BLaER1 (cell line): ENCODE results near the gene SDC3.

Experiments
- H3K27ac ChIP-seq: shearing (Covaris generic); formaldehyde crosslinking; 2 replicates; pipeline ENCODE4 v1.8.1; 2022
- H3K27me3 ChIP-seq: shearing (Covaris generic); formaldehyde crosslinking; 2 replicates; pipeline ENCODE4 v1.8.1; 2022
- H3K36me3 ChIP-seq: shearing (Covaris generic); formaldehyde crosslinking; 2 replicates; pipeline ENCODE4 v1.8.1; 2022
- H3K4me1 ChIP-seq: shearing (Covaris generic); formaldehyde crosslinking; 2 replicates; pipeline ENCODE4 v1.8.1; 2022
- H3K4me2 ChIP-seq: shearing (Covaris generic); formaldehyde crosslinking; 2 replicates; pipeline ENCODE4 v1.8.1; 2022
- H3K4me3 ChIP-seq: shearing (Covaris generic); formaldehyde crosslinking; 2 replicates; pipeline ENCODE4 v1.8.1; 2022
- H3K9ac ChIP-seq: shearing (Covaris generic); formaldehyde crosslinking; 2 replicates; pipeline ENCODE4 v1.8.1; 2022
- H3K9me3 ChIP-seq: shearing (Covaris generic); formaldehyde crosslinking; 2 replicates; pipeline ENCODE4 v1.8.1; 2022
- H4K20me1 ChIP-seq: shearing (Covaris generic); formaldehyde crosslinking; 2 replicates; pipeline ENCODE4 v1.8.1; 2022
- Cebpa-rat ChIP-seq: shearing (Covaris generic); IDR thresholded peaks from 2 replicates; pipeline ENCODE4 v1.8.1; 2022

The SDC3 gene

GRCh38 chr1:30914587-30914922, 6.0 kb upstream of the SDC3 start:
- peaks cover 17% of the 10 kb centered on the region for H3K27me3 ChIP-seq
- H3K9me3 ChIP-seq, result no peaks in the 10 kb centered on the region
- no peak overlapping the region for H3K9ac ChIP-seq
- H3K27ac ChIP-seq, result no peak overlapping the region
- TF ChIP-seq Cebpa-rat, result no peak
- peaks cover 41% of the 10 kb centered on the region for H3K4me1 ChIP-seq
- no peaks in the 10 kb centered on the region for H3K36me3 ChIP-seq
- peaks cover 56% of the 10 kb centered on the region for H4K20me1 ChIP-seq
- no peak overlapping the region for H3K4me3 ChIP-seq
- H3K4me2 ChIP-seq, result no peak overlapping the region

DNA sequence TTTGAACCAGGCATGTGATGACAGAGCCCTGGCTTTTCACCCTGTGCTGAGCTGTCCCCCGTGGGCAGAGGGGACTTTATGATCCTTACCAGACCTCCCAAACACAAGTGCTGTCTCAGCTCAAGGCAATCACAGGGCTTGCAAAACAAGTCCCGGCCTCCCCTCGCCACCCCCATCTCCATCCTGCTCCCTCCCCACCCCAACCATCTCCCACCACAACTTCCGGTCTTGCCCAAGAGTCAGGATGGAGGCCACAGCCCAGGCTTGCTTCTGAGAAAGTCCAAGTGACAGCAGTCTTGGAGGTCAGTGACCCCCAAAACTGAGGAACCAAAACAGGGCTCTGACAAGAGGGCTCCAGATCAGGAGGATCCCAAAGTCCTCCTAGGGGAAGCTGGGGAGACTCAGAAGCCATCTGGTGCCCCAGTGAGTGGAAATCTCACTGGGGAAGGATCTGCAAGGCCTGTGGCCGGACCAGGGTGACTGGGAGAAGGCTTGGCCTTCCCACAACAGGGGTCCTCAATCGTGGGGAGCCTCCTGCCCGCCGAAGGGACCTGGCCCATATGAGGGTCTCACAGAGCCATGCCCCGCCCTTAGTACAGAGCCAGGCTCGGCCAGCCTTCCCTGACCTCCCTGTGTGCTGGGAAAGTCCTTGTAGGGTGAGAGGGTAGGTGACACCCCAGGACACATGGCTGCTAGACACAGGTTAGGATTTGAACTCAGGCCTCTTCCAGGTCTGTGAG, 4.5 kb upstream of the SDC3 start:
- Histone ChIP-seq H3K4me3 (no peak overlapping the region), H3K4me2 (peak overlapping the region; percentile 28)
- TF ChIP-seq Cebpa-rat, result no peak

GRCh38 chr1:30912224-30912623, 3.7 kb upstream of the SDC3 start:
- peaks cover 73% of the 10 kb centered on the region for H4K20me1 ChIP-seq
- no peak for TF ChIP-seq Cebpa-rat
- no peaks in the 10 kb centered on the region for H3K36me3 ChIP-seq
- peaks cover 40% of the 10 kb centered on the region for H3K27me3 ChIP-seq
- no peak overlapping the region for H3K4me3 ChIP-seq
- H3K4me2 ChIP-seq, result peak overlapping the region; percentile 28; the same call in 1 of the 2 replicates
- no peak overlapping the region; the same call in 1 of the 2 replicates for H3K9ac ChIP-seq
- no peak overlapping the region for H3K27ac ChIP-seq
- no peaks in the 10 kb centered on the region for H3K9me3 ChIP-seq
- H3K4me1 ChIP-seq, result peaks cover 42% of the 10 kb centered on the region

More for the DNA sequence above, 4.5 kb upstream of the SDC3 start:
- Histone ChIP-seq H4K20me1 (peaks cover 64% of the 10 kb centered on the region), H3K27me3 (peaks cover 31% of the 10 kb centered on the region), H3K9ac (peak overlapping the region; percentile 34; the same call in 1 of the 2 replicates), H3K4me1 (peaks cover 42% of the 10 kb centered on the region), H3K9me3 (no peaks in the 10 kb centered on the region), H3K27ac (no peak overlapping the region), H3K36me3 (no peaks in the 10 kb centered on the region)

DNA sequence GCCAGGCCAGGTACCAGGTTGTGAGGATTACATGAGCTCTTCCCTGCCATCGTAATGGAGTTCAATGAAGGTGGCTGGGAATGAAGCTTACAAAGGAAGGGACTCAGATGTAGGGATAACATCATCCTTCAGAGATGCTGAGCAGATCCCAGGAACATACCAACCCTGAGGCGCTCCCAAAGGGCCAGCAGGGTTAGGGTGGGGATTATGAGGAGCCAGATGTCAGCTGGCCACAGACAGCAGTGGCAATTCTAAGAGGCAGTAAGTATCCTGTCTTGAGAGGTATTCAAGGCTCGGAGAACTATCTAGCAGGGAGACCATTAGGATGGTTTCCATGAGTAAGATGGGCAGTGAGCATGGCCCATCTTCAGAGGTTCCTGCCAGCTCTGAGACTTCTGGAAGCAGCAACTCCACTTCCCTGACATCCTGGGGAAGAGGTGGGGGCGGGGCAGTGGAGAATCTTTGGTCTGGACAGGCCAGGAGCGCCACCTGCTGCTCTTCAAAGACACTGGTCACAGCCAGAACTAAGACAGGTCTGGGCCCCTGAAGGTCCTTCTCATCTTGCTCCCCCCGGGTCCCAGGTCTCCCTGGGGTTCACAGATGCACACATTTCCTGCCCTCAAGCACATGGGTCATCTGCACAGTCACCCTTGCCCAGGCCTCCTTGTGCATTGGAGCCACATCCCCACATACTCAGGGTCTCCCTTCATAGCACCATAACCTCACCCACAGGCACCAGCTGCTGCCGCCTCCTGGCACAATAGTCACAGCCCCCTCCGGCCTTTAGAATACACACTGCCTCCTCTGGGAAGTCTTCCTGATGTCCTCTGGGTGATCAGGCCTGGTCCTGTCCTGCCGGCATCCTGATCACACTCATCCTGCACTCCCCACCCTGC, 2.7 kb upstream of the SDC3 start:
- no peak overlapping the region for H3K9ac ChIP-seq
- peaks cover 42% of the 10 kb centered on the region for H3K4me1 ChIP-seq
- H3K9me3 ChIP-seq, result no peaks in the 10 kb centered on the region
- H3K27ac ChIP-seq, result no peak overlapping the region
- H3K36me3 ChIP-seq, result no peaks in the 10 kb centered on the region
- H3K4me3 ChIP-seq, result no peak overlapping the region
- no peak for TF ChIP-seq Cebpa-rat
- H3K27me3 ChIP-seq, result peaks cover 49% of the 10 kb centered on the region
- no peak overlapping the region for H3K4me2 ChIP-seq
- peaks cover 82% of the 10 kb centered on the region for H4K20me1 ChIP-seq

DNA sequence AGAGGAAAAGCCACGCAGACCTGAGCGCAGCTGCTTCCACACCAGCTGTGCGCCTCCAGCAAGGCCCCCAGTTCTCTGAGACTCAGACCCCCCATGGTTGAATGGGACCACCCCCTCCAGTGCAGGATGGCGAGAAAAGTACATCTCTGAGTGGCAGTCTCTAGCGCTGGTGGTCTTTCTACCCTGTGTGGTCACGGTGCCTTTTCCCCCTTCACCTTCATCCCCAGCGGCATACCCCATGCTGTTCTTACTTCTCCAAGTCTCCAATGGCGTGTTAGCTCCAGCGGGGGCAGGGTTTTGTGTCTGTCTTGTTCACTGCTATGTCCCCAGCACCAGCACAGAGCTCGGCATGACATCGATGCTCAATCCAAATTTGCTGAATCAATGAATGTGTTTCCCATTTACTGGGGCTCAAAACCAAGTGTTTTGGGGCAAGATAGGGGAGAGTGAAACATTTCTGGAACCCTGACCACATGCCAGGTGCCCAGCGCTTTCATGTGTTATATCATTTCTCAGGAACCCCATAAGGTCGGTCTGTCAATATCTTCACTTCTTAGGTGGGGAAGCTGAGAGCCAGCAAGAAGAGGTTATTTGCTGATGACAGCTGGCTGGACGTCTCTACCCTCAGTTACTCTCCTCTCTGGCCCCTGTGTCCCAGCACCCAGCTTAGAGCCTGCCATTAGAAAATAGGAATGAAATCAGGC, 959 bp upstream of the SDC3 start:
- Histone ChIP-seq H4K20me1 (peaks cover 83% of the 10 kb centered on the region), H3K36me3 (no peaks in the 10 kb centered on the region), H3K9ac (no peak overlapping the region), H3K4me3 (no peak overlapping the region), H3K27me3 (peaks cover 66% of the 10 kb centered on the region), H3K4me2 (peak overlapping the region; percentile 56), H3K27ac (no peak overlapping the region), H3K9me3 (no peaks in the 10 kb centered on the region), H3K4me1 (peaks cover 43% of the 10 kb centered on the region)
- TF ChIP-seq Cebpa-rat, result no peak

- Histone ChIP-seq H3K9ac (no peak overlapping the region), H4K20me1 (peaks cover 83% of the 10 kb centered on the region), H3K27ac (no peak overlapping the region), H3K9me3 (no peaks in the 10 kb centered on the region), H3K4me2 (peak overlapping the region; percentile 51), H3K27me3 (peaks cover 78% of the 10 kb centered on the region), H3K36me3 (no peaks in the 10 kb centered on the region), H3K4me3 (peak overlapping the region; percentile 58), H3K4me1 (peaks cover 48% of the 10 kb centered on the region)
- TF ChIP-seq Cebpa-rat, result no peak
Measured at GRCh38 chr1:30908316-30908695, 252 bp downstream of the SDC3 start.

GRCh38 chr1:30907481-30908315, 860 bp downstream of the SDC3 start:
- Histone ChIP-seq H3K27ac (no peak overlapping the region), H3K27me3 (peaks cover 84% of the 10 kb centered on the region), H3K4me1 (peaks cover 43% of the 10 kb centered on the region), H4K20me1 (peaks cover 85% of the 10 kb centered on the region), H3K4me2 (peak overlapping the region; percentile 51), H3K9ac (no peak overlapping the region), H3K36me3 (no peaks in the 10 kb centered on the region), H3K4me3 (no peak overlapping the region), H3K9me3 (no peaks in the 10 kb centered on the region)
- TF ChIP-seq Cebpa-rat, result no peak

DNA sequence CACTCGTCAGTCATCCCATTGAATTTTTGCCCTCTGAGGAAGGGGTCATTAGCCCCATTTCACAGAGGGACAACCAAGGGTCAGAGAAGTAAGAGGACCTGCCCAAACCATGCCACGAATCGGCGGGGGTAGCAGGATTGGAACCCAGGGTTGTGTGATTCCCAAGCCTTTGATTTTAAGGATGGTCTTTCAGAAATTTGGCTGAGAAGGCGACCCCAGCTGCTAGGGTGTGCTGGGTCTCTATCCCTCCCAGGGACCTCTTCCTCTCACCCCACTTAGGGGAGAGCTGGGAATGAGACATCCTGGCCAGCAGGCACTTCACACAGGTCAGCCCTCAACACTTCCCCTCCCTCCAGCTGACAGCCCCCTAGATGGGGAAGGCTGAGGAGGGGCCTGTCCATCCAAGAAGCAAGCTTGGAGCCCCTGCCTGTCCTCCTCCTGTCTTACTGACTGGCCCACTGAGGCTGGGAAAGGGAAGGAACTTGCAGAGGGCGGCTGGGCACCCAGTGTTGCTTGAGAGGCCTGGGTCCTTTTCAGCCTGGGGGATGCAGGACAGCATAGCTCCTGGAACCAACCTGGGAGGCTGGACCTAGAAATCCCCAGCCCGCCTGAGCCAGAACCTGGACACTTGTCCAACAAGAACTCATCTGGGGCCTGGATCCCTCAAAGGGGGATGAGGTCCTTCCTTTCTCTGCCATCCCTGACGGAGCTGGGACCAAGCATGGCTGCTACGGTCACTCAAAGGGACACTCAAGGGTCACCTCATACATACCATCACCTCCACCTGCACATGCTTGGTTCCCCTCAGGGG, 1.7 kb downstream of the SDC3 start:
- Histone ChIP-seq H3K4me1 (peaks cover 36% of the 10 kb centered on the region), H3K4me3 (no peak overlapping the region), H3K36me3 (no peaks in the 10 kb centered on the region), H3K27ac (no peak overlapping the region), H4K20me1 (peaks cover 88% of the 10 kb centered on the region), H3K27me3 (peaks cover 92% of the 10 kb centered on the region), H3K9ac (no peak overlapping the region), H3K4me2 (no peak overlapping the region), H3K9me3 (no peaks in the 10 kb centered on the region)
- no peak for TF ChIP-seq Cebpa-rat
